ENCODE data around the gene SRP19. TPM values are rescaled to one million over a fixed set of nuclear protein-coding genes. Genes with fewer than 3 reads are reported as not detected.

SRP19 gene
- total and polyA plus RNA-seq, 12 donors, result 19.4 to 80.1 (median 26.9) TPM

- Histone ChIP-seq H3K27me3 (peaks cover 0 to 4% (median 0%) of the 10 kb centered on the region in 7 donors), H3K36me3 (peaks cover 0 to 15% (median 0%) of the 10 kb centered on the region in 9 donors), H3K27ac (no peak overlapping the region), H3K4me1 (peaks cover 0 to 7% (median 0%) of the 10 kb centered on the region in 9 donors), H3K9me3 (no peaks in the 10 kb centered on the region), H3K4me3 (no peak overlapping the region)
- ATAC-seq (no peak), DNase-seq (no peak)
- WGBS, 2 donors, result 88 to 96% methylated on average over 1 of the region's 1 CpG
- no peak for TF ChIP-seq CTCF (IDR thresholded peaks at IDR 0.05)
- intact Hi-C loops (cut with DNase I), result loop anchor here in 3 of 10 donors (5.0 to 10.0 kb wide), 2 partner anchors 232 to 290 kb away; no protein-coding TSS in a partner anchor
Observed at GRCh38 chr5:112844489-112844888, 16.6 kb upstream of the SRP19 start.

DNA sequence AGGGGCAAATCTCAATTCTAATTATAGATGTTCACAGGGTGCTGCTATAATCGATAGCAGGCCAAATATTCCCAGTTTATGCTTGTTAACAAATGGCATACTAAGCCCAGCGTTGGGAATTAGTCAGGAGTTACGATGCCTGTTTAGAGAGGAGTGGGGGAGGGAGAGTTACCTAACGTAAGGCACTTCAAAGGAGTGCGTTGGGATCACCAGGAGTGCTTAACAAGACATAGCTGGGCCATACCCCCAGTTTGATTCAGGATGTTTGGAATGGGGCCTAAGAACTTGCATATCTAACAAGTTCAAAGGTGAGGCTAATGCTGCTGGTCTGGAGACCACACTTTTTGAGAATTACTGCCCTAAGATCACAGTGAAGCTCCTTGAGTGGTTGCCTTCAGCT is 14.5 kb upstream of the SRP19 start:
- ATAC-seq (peak in 1 of 8 donors; percentile 22), DNase-seq (no peak)
- no peak for TF ChIP-seq CTCF (IDR thresholded peaks at IDR 0.05)
- H3K36me3 ChIP-seq, result no peaks in the 10 kb centered on the region
- peaks cover 0 to 7% (median 0%) of the 10 kb centered on the region in 9 donors for H3K4me1 ChIP-seq
- no peaks in the 10 kb centered on the region for H3K9me3 ChIP-seq
- intact Hi-C loops (cut with DNase I), result loop anchor here in 4 of 10 donors (5.0 to 10.0 kb wide), 2 partner anchors 292 to 294 kb away; no protein-coding TSS in a partner anchor
- WGBS, 2 donors, result 82 to 85% methylated on average over 5 of the region's 5 CpGs
- no peak overlapping the region for H3K27ac ChIP-seq
- H3K4me3 ChIP-seq, result no peak overlapping the region
- peaks cover 0 to 4% (median 0%) of the 10 kb centered on the region in 7 donors for H3K27me3 ChIP-seq

DNA sequence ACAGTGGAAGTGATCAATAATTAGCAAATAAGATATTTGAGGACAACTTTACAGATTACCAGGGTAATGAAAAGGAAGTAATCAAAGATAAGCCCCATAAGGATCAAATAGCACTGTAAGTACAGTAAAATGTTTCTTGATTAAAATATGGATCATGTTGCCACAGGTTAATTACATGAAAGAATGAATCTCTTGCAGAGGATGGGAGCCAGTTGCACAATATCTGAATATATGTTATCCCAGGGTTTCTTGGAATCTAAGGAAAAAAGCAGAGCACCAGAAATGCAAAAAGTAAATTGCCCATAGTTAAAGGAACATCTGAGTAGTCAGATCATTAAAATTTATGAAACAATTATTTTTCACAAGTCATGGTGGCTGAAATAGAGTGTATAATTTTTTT is 13.8 kb upstream of the SRP19 start:
- no peak overlapping the region for H3K27ac ChIP-seq
- ATAC-seq, result no peak
- H3K27me3 ChIP-seq, result peaks cover 0 to 4% (median 0%) of the 10 kb centered on the region in 7 donors
- H3K36me3 ChIP-seq, result no peaks in the 10 kb centered on the region
- no peak overlapping the region for H3K4me3 ChIP-seq
- no peaks in the 10 kb centered on the region for H3K9me3 ChIP-seq
- H3K4me1 ChIP-seq, result peaks cover 0 to 7% (median 0%) of the 10 kb centered on the region in 9 donors
- TF ChIP-seq CTCF (IDR thresholded peaks at IDR 0.05), result no peak
- intact Hi-C loops (cut with DNase I), result loop anchor here in 4 of 10 donors (5.0 to 10.0 kb wide), 2 partner anchors 293 to 295 kb away; no protein-coding TSS in a partner anchor
- no peak for DNase-seq

DNA sequence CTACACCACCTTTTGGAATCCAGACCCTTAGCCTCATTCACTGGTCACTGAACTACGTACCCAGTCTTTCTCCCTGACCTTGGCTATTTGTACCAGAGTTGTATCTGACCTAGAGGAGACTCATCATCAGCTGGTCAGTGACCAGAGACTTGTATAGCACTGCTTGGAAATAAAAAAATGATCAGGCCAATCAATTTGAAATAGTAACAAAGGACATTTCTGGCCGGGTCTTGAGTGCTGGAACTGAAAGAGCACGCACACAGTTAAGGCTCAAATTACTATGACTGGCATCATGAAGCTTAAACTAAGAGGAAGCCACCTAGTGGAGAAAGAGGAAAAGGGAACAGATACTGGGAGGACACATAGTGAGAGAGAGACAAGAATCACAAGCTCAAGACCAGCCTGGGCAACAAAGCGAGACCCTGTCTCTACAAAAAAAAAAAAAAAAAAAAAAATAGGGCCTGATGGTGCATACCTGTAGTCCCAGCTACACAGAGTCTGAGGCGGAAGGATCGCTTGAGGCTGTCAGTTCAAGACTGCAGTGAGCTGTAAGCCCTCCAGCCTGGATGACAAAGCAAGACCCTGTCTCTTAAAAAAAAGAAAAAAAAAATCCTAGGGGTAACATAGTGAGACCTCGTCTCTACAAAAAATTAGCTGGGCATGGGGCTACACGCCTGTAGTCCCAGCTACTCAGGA is 12.8 kb upstream of the SRP19 start:
- intact Hi-C loops (cut with DNase I), result loop anchor here in 4 of 10 donors (5.0 to 10.0 kb wide), 2 partner anchors 293 to 296 kb away; no protein-coding TSS in a partner anchor
- peak; percentile 80 to 92 (median 88) for ATAC-seq

More for the DNA sequence above, 12.8 kb upstream of the SRP19 start:
- WGBS, 2 donors, result 47% methylated on average over 8 of the region's 8 CpGs
- Histone ChIP-seq H3K4me3 (no peak overlapping the region), H3K4me1 (peaks cover 0 to 7% (median 0%) of the 10 kb centered on the region in 9 donors), H3K9me3 (no peaks in the 10 kb centered on the region), H3K27me3 (peaks cover 0 to 4% (median 0%) of the 10 kb centered on the region in 7 donors), H3K36me3 (no peaks in the 10 kb centered on the region), H3K27ac (peak overlapping the region in 1 of 10 donors; percentile 3)
- DNase-seq, result peak in 1 of 2 donors; percentile 8
- TF ChIP-seq CTCF (IDR thresholded peaks at IDR 0.05), result peak; percentile 22 to 73 (median 64)

All from heart right ventricle (tissue), 16 donors.